Inflammatory macrophage treated with lipopolysaccharide for 1 hour (primary cell): ENCODE results near the gene PPIL4.
"Not testable (repeated sequence)": the region's sequence is repeated elsewhere in the genome, so short reads cannot be mapped to it uniquely, and the experiment has no call there.

Experiments
- DNase-seq, 2 donors: peaks; one replicate each; pipeline ENCODE4 v3.0.0-alpha.2; 2020 to 2022

Gene PPIL4

GRCh38 chr6:149483849-149484655 lies 61.8 kb downstream of the PPIL4 start:
- no peak for DNase-seq

- peak; percentile 66 to 68 for DNase-seq
Observed at GRCh38 chr6:149483334-149483725, 62.5 kb downstream of the PPIL4 start.

- DNase-seq = peak; percentile 51 to 59
Observed at GRCh38 chr6:149482545-149483333, 63.1 kb downstream of the PPIL4 start.

- DNase-seq = no peak
Observed at GRCh38 chr6:149480502-149481280, 65.2 kb downstream of the PPIL4 start.

- no peak for DNase-seq
Observed at GRCh38 chr6:149478631-149479314, 67.1 kb downstream of the PPIL4 start.

- no peak for DNase-seq
Observed at GRCh38 chr6:149477544-149477943, 68.3 kb downstream of the PPIL4 start.

GRCh38 chr6:149476789-149477455 lies 68.9 kb downstream of the PPIL4 start:
- no peak for DNase-seq

GRCh38 chr6:149474108-149474935 lies 71.5 kb downstream of the PPIL4 start:
- no peak for DNase-seq

- no peak for DNase-seq
Observed at GRCh38 chr6:149473080-149474052, 72.5 kb downstream of the PPIL4 start.

GRCh38 chr6:149472241-149472640 lies 73.6 kb downstream of the PPIL4 start:
- no peak for DNase-seq

- DNase-seq = no peak
Observed at GRCh38 chr6:149471801-149472200, 74.0 kb downstream of the PPIL4 start.

GRCh38 chr6:149470948-149471347 lies 74.9 kb downstream of the PPIL4 start:
- no peak for DNase-seq

GRCh38 chr6:149468179-149468578 lies 77.7 kb downstream of the PPIL4 start:
- no peak for DNase-seq

- no peak for DNase-seq
Observed at GRCh38 chr6:149467265-149467664, 78.6 kb downstream of the PPIL4 start.

GRCh38 chr6:149464411-149464810 lies 81.4 kb downstream of the PPIL4 start:
- DNase-seq = no peak

- no peak for DNase-seq
Observed at GRCh38 chr6:149463781-149464180, 82.1 kb downstream of the PPIL4 start.

- DNase-seq = peak; percentile 41 to 70
Observed at GRCh38 chr6:149462712-149463111, 83.1 kb downstream of the PPIL4 start.

- DNase-seq = no peak
Observed at GRCh38 chr6:149461670-149462069, 84.2 kb downstream of the PPIL4 start.

GRCh38 chr6:149460249-149460648 lies 85.6 kb downstream of the PPIL4 start:
- DNase-seq = not testable (repeated sequence)

GRCh38 chr6:149459761-149460160 lies 86.1 kb downstream of the PPIL4 start:
- no peak for DNase-seq
